Measurements from ENCODE around the gene NEO1. TPM values are rescaled to one million over a fixed set of nuclear protein-coding genes. Genes with fewer than 3 reads are reported as not detected.

NEO1 gene
- total RNA-seq, 2 donors from 2014 or later: 108 to 130 TPM

DNA sequence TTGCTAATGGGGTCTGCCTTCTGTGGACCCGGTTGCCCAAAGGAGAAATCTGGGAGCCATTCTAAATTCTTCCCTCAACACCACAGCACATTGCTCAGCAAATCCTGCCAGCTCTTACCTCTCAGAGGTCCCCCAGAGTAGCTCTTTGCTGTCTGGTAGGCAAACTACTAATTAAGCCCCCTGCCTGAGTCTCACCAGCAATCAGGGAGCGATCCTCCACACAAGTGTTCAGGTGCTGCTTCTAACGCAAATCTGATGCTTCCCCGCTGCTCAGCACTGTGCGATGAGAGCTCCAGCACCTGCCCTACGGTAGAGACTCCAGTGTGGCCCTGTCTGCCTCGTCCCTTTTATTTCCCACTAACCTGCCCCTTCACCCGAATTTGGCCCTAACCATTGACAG lies 256.0 kb downstream of the NEO1 start:
- H3K27me3 ChIP-seq: no peaks in the 10 kb centered on the region
- no peak overlapping the region for H3K9ac ChIP-seq (ENCODE audit: low read depth in 2 of 2, low read length in 2 of 2)
- TF ChIP-seq, protein P1, sequence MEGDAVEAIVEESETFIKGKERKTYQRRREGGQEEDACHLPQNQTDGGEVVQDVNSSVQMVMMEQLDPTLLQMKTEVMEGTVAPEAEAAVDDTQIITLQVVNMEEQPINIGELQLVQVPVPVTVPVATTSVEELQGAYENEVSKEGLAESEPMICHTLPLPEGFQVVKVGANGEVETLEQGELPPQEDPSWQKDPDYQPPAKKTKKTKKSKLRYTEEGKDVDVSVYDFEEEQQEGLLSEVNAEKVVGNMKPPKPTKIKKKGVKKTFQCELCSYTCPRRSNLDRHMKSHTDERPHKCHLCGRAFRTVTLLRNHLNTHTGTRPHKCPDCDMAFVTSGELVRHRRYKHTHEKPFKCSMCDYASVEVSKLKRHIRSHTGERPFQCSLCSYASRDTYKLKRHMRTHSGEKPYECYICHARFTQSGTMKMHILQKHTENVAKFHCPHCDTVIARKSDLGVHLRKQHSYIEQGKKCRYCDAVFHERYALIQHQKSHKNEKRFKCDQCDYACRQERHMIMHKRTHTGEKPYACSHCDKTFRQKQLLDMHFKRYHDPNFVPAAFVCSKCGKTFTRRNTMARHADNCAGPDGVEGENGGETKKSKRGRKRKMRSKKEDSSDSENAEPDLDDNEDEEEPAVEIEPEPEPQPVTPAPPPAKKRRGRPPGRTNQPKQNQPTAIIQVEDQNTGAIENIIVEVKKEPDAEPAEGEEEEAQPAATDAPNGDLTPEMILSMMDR (IDR thresholded peaks at IDR 0.05): no peak
- H3K4me1 ChIP-seq: no peaks in the 10 kb centered on the region
- no peaks in the 10 kb centered on the region for H3K9me3 ChIP-seq
- no peak overlapping the region for H3K27ac ChIP-seq
- no peaks in the 10 kb centered on the region for H3K36me3 ChIP-seq
- no peak for DNase-seq
- intact Hi-C loops (cut with DNase I): loop anchor here (10.0 kb wide), 1 partner anchor 396 kb away; no protein-coding TSS in a partner anchor
- H3K4me3 ChIP-seq: no peak overlapping the region

DNA sequence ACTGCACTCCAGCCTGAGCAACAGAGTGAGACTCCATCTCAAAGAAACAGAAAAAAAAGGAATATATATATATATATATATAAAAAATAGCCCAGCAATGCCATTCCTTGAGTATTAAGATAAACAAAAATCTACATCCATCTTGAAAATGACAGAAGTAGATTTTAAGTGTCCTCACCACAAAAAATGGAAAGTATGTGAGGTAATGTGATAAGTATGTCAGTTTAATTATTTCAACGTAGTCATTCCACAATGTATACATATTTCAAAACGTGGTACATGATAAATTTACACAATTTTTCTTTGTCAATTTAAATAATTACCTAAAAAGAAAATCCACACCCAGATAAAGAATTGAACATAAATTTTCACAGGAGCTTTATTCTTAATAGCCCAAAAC lies 261.6 kb downstream of the NEO1 start:
- no peaks in the 10 kb centered on the region for H3K27me3 ChIP-seq
- TF ChIP-seq, protein P1 (IDR thresholded peaks at IDR 0.05): no peak
- no peak overlapping the region for H3K4me3 ChIP-seq
- no peak overlapping the region for H3K27ac ChIP-seq
- no peaks in the 10 kb centered on the region for H3K9me3 ChIP-seq
- intact Hi-C loops (cut with DNase I): no loop called here
- no peak overlapping the region for H3K9ac ChIP-seq (ENCODE audit: low read depth in 2 of 2, low read length in 2 of 2)
- no peaks in the 10 kb centered on the region for H3K4me1 ChIP-seq
- no peaks in the 10 kb centered on the region for H3K36me3 ChIP-seq
- DNase-seq: no peak

DNA sequence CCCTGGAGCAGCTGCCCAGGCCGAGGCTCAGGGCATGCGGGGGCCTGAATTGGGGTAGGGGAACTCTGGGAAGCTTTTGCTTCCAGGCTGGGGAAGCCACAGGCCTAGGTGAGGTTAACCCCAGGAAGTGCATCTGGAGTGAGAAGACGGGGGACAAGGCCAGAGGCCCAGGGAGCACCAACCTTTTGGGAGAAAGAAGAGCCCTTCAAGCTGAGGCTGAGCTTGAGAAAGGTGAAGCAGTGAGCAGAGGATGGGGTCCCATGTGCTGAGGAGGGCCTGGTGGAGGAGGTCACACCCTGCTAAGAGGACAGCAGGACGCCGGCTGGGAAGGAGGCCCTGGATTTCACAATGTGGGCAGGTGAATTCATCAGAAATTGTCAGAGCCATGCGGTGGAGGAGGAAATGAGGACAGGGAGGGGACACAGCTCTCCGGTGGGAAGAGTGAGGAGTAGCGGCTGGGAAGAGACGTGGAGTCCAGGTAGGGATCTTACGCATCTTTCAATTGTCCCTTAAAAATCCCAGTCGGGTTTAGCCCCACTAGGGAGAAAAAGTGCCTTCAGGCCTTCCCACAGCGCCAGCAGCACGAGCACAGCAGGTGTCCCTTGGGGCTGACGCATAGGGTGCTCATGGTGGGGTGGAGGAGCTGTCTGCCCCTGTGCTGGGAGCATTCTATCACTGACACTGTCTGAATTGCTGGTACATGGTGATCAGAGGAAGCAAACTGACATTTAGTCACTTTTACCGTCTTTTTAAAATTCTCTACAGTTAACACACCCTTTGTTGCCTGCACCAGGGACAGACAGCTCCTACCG lies 265.6 kb downstream of the NEO1 start:
- H3K4me3 ChIP-seq: no peak overlapping the region
- no peaks in the 10 kb centered on the region for H3K36me3 ChIP-seq
- H3K27me3 ChIP-seq: no peaks in the 10 kb centered on the region
- H3K27ac ChIP-seq: no peak overlapping the region
- H3K4me1 ChIP-seq: no peaks in the 10 kb centered on the region
- TF ChIP-seq, protein P1 (IDR thresholded peaks at IDR 0.05): no peak
- no peak for DNase-seq
- H3K9me3 ChIP-seq: no peaks in the 10 kb centered on the region
- no peak overlapping the region for H3K9ac ChIP-seq (ENCODE audit: low read depth in 2 of 2, low read length in 2 of 2)
- intact Hi-C loops (cut with DNase I): no loop called here

DNA sequence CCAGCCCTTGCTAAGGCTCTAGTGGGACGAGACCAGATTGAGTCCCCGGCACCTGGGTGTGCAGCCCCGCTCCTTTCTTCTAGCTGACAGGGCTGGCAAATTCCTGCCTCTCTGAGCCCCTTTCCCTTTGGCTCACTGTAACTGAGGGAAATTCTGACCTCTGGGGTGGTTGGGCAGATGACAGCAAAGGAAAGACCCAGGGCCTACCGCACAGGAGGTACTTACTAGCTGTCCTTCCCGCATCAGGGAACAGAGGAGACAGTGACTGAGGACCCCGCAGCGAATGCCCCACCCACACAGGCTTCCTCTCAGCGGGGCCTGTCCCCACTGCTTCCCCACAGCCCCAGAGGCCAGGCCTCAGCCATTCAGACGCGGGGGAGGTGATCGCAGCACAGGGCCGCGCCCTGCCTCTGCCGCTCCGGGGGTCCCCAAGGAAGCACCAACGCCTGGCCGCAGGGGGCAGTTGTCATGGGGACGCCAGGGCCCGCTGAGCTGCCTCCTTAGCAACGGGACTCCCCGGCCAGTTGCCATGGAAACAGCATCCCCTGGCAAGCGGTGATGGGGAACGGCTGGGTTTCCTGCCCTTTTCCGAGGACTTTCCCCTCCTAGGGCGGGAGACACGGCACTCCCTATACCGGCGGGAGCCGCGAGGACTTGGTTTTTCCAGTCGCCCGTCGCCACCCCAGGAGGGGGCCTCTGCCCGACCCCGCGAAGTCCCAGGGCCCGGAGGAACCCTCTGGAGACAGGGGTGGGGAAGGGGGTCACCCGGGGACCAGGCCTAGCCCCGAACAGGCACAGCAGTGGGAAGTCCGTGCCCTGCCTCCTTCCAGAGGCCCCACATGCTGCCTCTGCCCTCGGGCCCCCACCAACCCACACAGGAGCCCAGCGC lies 266.4 kb downstream of the NEO1 start:
- H3K9me3 ChIP-seq: no peaks in the 10 kb centered on the region
- no peaks in the 10 kb centered on the region for H3K36me3 ChIP-seq
- H3K27ac ChIP-seq: no peak overlapping the region
- H3K4me3 ChIP-seq: no peak overlapping the region
- no peak overlapping the region for H3K9ac ChIP-seq (ENCODE audit: low read depth in 2 of 2, low read length in 2 of 2)
- TF ChIP-seq, protein P1 (IDR thresholded peaks at IDR 0.05): no peak
- intact Hi-C loops (cut with DNase I): no loop called here
- H3K4me1 ChIP-seq: no peaks in the 10 kb centered on the region
- DNase-seq: no peak
- H3K27me3 ChIP-seq: no peaks in the 10 kb centered on the region

DNA sequence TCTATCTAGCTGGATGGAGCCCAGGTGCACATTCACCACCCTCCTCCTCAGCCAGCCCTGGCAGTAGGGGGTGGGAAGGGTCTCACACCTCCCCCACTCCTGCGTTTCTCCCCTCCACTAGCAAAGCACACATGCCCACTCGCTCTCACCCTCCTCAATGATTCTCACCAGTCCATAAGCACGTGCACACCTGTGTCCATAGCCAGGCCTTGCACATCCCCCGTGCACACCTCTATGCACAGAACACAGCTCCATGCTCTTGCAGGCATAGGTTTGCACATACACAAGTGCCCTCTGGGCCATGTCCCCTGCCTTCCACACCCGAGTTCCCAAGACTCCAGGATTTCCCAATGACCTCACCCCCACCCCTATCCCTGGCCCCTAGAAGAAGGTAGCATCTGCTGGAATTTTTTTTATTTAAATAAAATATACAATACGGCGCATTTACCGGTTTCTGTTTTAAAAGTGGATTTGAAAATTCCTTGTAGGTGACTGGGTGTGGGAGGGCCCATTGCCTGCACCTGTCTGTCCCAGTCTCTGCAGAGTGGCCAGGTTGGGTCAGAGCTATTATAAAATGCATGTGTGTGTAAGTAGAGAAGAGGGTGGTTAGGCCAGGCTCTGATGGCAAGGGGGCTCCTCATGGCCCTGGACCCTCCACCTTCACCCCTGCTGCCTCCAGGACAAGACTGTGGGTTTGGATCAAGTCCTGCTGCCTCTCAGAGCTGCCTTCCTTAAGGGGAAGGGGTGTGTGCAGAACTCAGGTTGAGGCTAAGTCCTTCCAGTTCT lies 267.4 kb downstream of the NEO1 start:
- TF ChIP-seq, protein P1 (IDR thresholded peaks at IDR 0.05): no peak
- intact Hi-C loops (cut with DNase I): no loop called here
- H3K27ac ChIP-seq: no peak overlapping the region
- H3K4me1 ChIP-seq: no peaks in the 10 kb centered on the region
- no peak overlapping the region for H3K4me3 ChIP-seq
- no peak overlapping the region for H3K9ac ChIP-seq (ENCODE audit: low read depth in 2 of 2, low read length in 2 of 2)
- no peak for DNase-seq
- H3K27me3 ChIP-seq: no peaks in the 10 kb centered on the region
- no peaks in the 10 kb centered on the region for H3K9me3 ChIP-seq
- no peaks in the 10 kb centered on the region for H3K36me3 ChIP-seq

Measured in colonic mucosa (tissue), 4 donors.